ENCODE data around the gene COL23A1.

DNA sequence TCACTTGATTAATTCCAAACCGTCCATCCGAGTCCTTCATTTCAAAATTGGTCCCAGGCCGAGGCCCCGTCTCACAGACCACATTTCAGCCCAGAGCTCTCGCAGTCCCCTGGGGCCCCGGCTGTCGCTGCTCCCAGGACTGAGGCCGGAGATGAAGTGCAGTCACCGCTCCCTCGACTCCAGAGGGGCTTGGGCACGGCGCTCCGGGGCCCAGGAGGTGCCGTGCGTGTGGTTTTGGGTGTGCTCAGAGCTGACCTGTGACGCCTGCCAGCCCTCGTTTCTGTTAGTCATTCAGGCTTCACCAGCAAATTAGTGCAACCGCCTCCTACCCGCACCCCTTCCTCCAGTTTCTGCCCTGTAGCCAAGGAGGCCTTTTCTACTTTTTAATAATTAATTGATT, 308.9 kb downstream of the COL23A1 start:
- TF ChIP-seq EP300 (IDR thresholded peaks at IDR 0.05) (no peak), CTCF (IDR thresholded peaks at IDR 0.05) (no peak)
